ENCODE data around the gene COL4A1.

COL4A1 gene

GRCh38 chr13:110105136-110105535, 201.8 kb downstream of the COL4A1 start:
- DNase-seq: no peak

GRCh38 chr13:110103534-110103933, 203.4 kb downstream of the COL4A1 start:
- DNase-seq: no peak

- DNase-seq: no peak
Observed at GRCh38 chr13:110103026-110103425, 203.9 kb downstream of the COL4A1 start.

GRCh38 chr13:110102053-110102452, 204.9 kb downstream of the COL4A1 start:
- DNase-seq: no peak

- DNase-seq: no peak
Observed at GRCh38 chr13:110099922-110100321, 207.0 kb downstream of the COL4A1 start.
